GM12892 (cell line): ENCODE data around the gene ATXN1.

Source experiments
- POLR2A ChIP-seq: IDR thresholded peaks from 2 replicates; pipeline ENCODE4 v1.6.1; 2011; ENCODE audit warnings: low read depth, low read length, control low read depth
- TAF1 ChIP-seq: IDR thresholded peaks from 2 replicates; pipeline ENCODE4 v1.6.1; 2011; ENCODE audit warnings: low read depth, mild to moderate bottlenecking, control low read depth, low read length, borderline replicate concordance

GRCh38 chr6:16623731-16624130, 137.5 kb downstream of the ATXN1 start:
- TF ChIP-seq TAF1 (no peak), POLR2A (no peak)
